ENCODE measurements around the gene SCUBE2. TPM values are rescaled to one million over a fixed set of nuclear protein-coding genes. Genes with fewer than 3 reads are reported as not detected.

The SCUBE2 gene
- total RNA-seq, 4 donors from 2014 or later: 0.24 to 3.6 (median 2.3) TPM

- peaks cover 0 to 12% (median 0%) of the 10 kb centered on the region in 3 donors for H3K9me3 ChIP-seq
- no peak overlapping the region for H3K27ac ChIP-seq
- intact Hi-C loops (cut with DNase I; ENCODE audit: low total_unique reads) (no loop called here), in situ Hi-C loops (cut with MboI; ENCODE audit: low sequenced_read_pairs in 4 of 4) (no loop called here)
- no peak for DNase-seq
- no peaks in the 10 kb centered on the region for H3K36me3 ChIP-seq
- no peak for TF ChIP-seq POLR2A (IDR thresholded peaks at IDR 0.05)
- TF ChIP-seq, protein P1, sequence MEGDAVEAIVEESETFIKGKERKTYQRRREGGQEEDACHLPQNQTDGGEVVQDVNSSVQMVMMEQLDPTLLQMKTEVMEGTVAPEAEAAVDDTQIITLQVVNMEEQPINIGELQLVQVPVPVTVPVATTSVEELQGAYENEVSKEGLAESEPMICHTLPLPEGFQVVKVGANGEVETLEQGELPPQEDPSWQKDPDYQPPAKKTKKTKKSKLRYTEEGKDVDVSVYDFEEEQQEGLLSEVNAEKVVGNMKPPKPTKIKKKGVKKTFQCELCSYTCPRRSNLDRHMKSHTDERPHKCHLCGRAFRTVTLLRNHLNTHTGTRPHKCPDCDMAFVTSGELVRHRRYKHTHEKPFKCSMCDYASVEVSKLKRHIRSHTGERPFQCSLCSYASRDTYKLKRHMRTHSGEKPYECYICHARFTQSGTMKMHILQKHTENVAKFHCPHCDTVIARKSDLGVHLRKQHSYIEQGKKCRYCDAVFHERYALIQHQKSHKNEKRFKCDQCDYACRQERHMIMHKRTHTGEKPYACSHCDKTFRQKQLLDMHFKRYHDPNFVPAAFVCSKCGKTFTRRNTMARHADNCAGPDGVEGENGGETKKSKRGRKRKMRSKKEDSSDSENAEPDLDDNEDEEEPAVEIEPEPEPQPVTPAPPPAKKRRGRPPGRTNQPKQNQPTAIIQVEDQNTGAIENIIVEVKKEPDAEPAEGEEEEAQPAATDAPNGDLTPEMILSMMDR (IDR thresholded peaks at IDR 0.05 in 4 of 5, conservative IDR thresholded peaks at IDR 0.05 in 1 of 5): no peak
- no peak for ATAC-seq
- H3K27me3 ChIP-seq: no peaks in the 10 kb centered on the region
- no peaks in the 10 kb centered on the region for H3K4me1 ChIP-seq
- H3K4me3 ChIP-seq: no peak overlapping the region
These were observed 20.7 kb upstream of the SCUBE2 start for GRCh38 chr11:9112075-9112474.

DNA sequence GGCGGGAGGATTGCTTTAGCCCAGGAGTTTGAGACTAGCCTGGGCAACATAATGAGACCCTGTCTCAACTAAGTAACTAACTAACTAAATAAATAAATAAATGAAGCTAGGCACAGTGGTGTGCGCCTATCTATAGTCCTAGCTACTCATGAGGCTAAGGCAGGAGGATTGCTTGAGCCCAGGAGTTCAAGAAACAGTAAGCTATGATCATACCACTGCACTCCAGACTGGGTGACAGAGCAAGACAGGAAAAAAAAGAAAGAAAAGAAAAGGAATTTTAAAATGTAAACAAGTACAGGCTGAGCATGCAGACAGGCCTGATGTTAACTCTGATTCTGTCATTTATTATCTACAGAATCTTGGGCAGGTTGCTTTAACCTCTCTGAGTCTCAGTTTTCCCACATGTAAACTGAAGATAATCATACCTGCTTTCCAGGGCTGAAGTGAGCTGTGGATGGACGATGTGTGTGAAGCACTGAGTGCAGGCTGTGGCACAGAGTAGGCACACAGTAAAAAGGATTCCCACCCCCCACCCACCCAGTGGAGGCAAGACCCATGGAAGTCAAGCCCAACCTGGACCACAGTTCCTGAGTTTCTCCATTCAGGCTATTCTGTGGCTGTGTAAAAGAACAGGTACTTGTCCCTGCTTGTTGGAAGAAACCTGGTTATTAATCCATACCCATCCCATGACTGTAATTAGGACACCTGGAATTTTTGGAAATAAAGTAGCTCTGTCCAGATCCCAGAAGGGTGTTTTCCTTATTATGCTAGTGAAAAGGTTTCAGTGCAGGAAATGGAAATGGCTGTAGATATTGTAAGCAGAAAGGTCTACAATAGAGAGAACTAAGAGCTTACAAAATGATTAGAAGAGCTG is 18.7 kb upstream of the SCUBE2 start:
- Histone ChIP-seq H3K36me3 (no peaks in the 10 kb centered on the region), H3K9me3 (peaks cover 0 to 12% (median 0%) of the 10 kb centered on the region in 3 donors), H3K4me3 (no peak overlapping the region), H3K27ac (no peak overlapping the region), H3K4me1 (no peaks in the 10 kb centered on the region), H3K27me3 (no peaks in the 10 kb centered on the region)
- ATAC-seq (no peak), DNase-seq (no peak)
- intact Hi-C loops (cut with DNase I; ENCODE audit: low total_unique reads): no loop called here
- TF ChIP-seq POLR2A (IDR thresholded peaks at IDR 0.05): no peak
- TF ChIP-seq, protein P1 (IDR thresholded peaks at IDR 0.05 in 4 of 5, conservative IDR thresholded peaks at IDR 0.05 in 1 of 5): no peak
- in situ Hi-C loops (cut with MboI; ENCODE audit: low sequenced_read_pairs in 4 of 4): no loop called here

DNA sequence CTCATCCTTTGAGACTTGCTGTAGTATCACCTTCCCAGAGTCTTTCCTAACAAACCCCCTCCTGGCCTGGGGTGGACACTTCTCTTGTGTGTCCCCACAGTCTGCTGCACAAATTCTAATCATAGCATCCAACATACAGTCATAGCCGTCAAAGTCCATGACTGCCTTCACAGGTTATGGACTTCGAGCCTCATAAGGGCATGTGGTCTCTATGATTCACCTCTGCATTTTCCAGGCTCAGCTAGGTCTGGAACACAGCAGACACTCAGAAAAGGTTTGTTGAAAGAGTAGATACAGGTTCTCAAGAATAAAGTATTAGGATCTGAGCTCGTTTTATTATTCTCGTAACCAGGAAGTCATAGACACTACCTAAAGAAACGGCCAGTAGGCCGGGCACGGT is 13.2 kb upstream of the SCUBE2 start:
- no peak overlapping the region for H3K4me3 ChIP-seq
- intact Hi-C loops (cut with DNase I; ENCODE audit: low total_unique reads): no loop called here

GRCh38 chr11:9103542-9104276 is 12.3 kb upstream of the SCUBE2 start:
- TF ChIP-seq, protein P1 (IDR thresholded peaks at IDR 0.05 in 4 of 5, conservative IDR thresholded peaks at IDR 0.05 in 1 of 5): no peak
- no peak for TF ChIP-seq POLR2A (IDR thresholded peaks at IDR 0.05)
- DNase-seq (no peak), ATAC-seq (no peak)
- in situ Hi-C loops (cut with MboI; ENCODE audit: low sequenced_read_pairs in 4 of 4): no loop called here
- intact Hi-C loops (cut with DNase I; ENCODE audit: low total_unique reads): no loop called here
- Histone ChIP-seq H3K27ac (no peak overlapping the region), H3K4me1 (no peaks in the 10 kb centered on the region), H3K9me3 (no peaks in the 10 kb centered on the region), H3K27me3 (no peaks in the 10 kb centered on the region), H3K4me3 (no peak overlapping the region), H3K36me3 (no peaks in the 10 kb centered on the region)

More for the DNA sequence above, 13.2 kb upstream of the SCUBE2 start:
- H3K27me3 ChIP-seq: no peaks in the 10 kb centered on the region
- ATAC-seq (no peak), DNase-seq (no peak)
- no peaks in the 10 kb centered on the region for H3K36me3 ChIP-seq
- in situ Hi-C loops (cut with MboI; ENCODE audit: low sequenced_read_pairs in 4 of 4): no loop called here
- no peaks in the 10 kb centered on the region for H3K4me1 ChIP-seq
- H3K27ac ChIP-seq: no peak overlapping the region
- H3K9me3 ChIP-seq: no peaks in the 10 kb centered on the region
- TF ChIP-seq, protein P1 (IDR thresholded peaks at IDR 0.05 in 4 of 5, conservative IDR thresholded peaks at IDR 0.05 in 1 of 5): no peak
- TF ChIP-seq POLR2A (IDR thresholded peaks at IDR 0.05): no peak
